ENCODE measurements around the gene LDAH.

Gene LDAH

DNA sequence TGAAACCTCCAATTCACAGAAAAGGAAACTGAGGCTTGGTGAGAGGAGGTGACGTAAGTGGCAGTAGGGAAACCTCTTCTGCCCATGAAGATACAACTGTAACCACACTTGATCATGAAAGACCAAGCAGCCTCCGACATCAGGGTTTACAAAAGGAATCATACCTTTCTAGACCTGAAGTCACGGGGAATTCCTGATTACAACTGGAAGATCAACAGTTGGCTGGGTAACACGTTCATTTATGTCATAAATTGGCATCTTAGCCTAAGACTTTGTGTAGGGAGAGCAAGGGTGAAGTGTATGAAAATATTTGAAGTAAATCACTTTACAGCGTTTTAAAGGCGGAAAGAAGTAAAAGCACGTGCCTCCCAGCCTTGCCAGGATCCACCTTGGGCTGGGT is 172.9 kb downstream of the LDAH start:
- no peak for DNase-seq

- no peak for DNase-seq
These were observed 173.3 kb downstream of the LDAH start for GRCh38 chr2:20649576-20649975.

- DNase-seq: no peak
These were observed 174.1 kb downstream of the LDAH start for GRCh38 chr2:20648831-20649230.

GRCh38 chr2:20648206-20648605 is 174.7 kb downstream of the LDAH start:
- DNase-seq: no peak

GRCh38 chr2:20647738-20648137 is 175.2 kb downstream of the LDAH start:
- DNase-seq: no peak

GRCh38 chr2:20647211-20647610 is 175.7 kb downstream of the LDAH start:
- no peak for DNase-seq

DNA sequence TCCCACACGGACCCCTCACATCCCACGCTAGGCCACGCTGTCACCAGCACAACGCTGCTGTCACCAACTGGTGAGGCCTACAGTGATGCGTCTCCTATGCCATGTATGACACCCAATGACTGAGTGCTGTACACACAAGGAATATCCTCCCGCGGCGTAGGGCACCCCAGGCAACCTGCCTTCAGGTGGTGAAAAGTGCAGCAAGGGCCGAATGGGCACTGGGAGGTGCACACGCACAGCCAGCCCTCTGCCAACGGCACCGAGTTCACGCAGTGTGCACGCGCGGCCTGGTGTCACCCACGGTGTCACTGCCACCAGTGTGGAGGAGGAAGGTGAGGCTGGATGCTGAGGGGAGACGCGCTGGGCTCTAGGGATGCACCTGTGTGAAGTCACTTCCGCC is 176.5 kb downstream of the LDAH start:
- DNase-seq: no peak

- no peak for DNase-seq
These were observed 177.1 kb downstream of the LDAH start for GRCh38 chr2:20645761-20646160.

- no peak for DNase-seq
These were observed 177.6 kb downstream of the LDAH start for GRCh38 chr2:20645301-20645701.

DNA sequence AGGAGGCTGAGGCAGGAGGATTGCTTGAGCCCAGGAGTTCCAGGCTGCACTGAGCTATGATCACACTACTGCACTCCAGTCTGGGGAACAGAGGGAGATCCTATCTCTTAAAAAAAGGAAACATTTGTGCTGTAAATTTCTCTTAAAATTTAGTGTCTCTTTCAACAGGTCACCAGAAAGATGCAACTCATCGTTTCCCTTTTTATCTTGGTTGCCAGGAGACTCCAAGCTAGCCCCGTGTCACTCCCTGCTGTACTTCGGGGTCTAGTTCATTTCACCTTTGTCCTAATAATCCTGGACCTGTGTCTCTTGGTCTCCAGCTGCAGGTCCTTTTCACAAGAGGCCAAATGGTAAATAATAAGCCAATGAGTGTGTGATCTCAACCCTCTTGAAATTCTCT is 179.1 kb downstream of the LDAH start:
- no peak for DNase-seq

GRCh38 chr2:20643060-20643459 is 179.8 kb downstream of the LDAH start:
- no peak for DNase-seq

GRCh38 chr2:20642055-20642971 is 180.6 kb downstream of the LDAH start:
- DNase-seq: peak; percentile 85

DNA sequence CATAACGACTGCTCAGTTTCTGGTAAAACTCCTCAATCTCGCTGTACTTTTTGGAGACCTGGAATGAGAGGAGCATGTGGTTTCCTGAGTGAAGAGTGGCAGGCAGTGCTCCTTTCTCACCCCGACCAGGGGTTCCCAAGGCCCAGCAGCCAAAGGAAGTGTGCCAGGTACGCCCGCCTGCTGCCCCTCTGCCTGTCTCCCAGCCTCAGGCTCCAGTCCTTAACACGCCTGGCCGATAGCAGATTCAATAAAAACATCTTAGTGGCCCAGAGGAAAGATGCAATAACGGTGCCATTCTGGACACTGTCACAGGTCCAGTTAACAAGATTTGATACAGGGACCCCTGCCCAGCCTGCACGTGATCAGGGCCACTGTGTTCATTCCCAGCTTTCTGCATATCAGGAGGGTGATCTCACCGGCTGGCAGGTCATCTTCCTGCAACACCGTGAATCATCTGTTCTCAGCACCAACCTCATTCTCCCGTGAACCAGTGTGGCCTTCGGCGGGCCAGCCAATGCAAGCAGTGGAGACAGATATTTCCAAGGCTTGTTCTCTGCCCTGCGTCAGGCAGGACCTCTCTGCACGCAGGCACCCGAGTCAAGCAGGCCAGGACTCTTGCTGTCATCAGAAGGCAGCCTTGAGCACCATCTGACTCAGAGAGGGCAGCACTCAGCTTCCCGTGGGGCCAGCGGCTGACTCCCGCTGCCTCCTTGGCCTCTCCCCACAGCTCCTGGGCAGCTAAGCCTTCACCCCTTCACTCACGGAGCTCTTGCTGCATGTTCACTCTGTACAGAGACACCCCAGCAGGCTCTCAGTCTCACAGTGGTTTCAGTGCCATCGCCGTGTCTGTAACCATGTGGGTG is 181.5 kb downstream of the LDAH start:
- no peak for DNase-seq

DNA sequence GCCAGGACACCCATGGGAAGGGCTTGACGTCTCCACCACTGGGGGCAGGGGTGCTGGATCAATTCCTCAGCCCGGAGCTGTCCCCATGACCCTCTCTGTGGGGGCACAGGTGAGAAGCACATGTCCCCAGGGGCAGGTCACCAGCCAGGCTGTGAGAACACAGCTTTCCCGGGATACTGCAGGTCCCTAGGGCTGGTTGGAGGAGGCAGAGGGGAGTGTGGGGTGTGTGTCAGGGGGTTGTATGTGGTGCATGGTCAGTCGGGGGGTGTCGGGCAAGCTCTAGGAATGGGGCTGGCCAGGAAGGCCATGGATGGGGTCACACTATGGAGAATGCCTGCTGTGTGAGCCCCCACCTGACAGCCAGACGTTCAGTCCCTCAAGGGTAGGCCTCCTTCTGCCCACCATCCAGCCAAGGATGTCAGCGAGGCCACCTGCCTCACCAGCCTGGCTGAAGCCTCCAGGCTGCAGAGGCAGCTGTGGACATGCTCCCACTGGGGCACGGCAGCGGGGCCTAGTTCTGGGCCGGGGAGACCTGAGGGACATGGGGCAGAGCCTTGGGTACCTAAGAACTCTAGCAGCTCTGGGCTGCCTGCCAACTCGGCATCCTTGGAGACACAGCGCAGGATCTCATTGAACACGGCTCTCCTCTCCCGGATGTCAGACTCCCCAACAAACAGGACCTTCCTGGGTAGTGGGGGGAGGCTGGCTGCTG is 182.3 kb downstream of the LDAH start:
- DNase-seq: no peak

DNA sequence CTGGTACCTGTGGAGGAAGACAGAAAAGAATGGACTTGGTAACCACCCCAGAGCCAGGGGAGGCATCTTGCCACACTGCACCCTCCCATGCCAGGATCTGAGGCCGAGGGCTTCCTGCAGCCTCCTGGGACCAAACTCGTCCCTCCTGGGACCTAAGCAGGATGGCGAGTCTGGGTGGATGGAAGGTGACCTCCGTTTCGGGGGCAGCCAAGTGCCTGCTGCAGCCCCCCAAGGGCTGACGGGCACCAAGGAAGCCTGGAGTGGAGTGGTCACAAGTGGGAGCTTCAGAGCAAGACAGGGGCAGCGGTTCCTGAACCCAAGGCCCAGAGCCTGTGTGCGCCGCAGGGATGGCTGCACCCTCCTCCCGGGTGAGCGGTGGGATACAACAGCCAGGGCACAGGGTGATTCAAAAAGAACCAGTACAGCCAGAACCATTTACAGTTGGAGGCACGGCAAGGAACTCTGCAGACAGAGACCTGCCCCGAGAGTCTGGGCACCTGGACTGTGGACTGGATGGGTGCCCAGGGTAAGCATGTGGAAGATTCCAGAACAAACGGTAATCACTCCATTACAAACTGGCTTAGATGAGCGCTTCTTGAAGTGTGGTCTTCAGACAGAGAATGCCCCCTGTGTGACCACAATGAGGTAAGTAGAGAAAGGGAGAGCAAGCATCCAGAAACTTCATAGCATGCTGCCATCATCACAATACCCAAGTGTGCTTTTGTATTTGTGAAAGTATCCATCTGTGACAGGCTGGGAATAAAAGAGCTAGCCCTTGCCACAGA is 184.1 kb downstream of the LDAH start:
- DNase-seq: no peak

- DNase-seq: no peak
These were observed 184.9 kb downstream of the LDAH start for GRCh38 chr2:20638014-20638413.

DNA sequence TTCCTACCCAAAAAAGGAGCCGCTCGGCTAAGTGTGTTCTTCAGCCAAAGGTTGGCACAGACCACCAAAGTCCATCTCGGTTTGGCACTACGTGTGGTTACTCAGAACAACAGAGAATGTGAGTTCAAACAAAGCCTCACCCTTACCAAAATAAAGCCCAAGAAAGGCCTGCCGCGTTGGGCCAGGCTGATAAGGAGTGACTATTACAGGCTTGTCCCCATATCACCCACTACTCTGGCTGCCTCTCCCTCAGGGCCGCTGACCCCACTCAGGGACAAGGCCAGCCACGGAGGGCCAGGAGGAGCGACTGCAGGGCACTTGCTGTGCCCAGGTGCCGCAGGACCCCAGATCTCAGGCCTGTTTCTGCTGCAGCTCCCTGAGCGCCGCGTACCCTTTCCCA is 185.8 kb downstream of the LDAH start:
- no peak for DNase-seq

DNA sequence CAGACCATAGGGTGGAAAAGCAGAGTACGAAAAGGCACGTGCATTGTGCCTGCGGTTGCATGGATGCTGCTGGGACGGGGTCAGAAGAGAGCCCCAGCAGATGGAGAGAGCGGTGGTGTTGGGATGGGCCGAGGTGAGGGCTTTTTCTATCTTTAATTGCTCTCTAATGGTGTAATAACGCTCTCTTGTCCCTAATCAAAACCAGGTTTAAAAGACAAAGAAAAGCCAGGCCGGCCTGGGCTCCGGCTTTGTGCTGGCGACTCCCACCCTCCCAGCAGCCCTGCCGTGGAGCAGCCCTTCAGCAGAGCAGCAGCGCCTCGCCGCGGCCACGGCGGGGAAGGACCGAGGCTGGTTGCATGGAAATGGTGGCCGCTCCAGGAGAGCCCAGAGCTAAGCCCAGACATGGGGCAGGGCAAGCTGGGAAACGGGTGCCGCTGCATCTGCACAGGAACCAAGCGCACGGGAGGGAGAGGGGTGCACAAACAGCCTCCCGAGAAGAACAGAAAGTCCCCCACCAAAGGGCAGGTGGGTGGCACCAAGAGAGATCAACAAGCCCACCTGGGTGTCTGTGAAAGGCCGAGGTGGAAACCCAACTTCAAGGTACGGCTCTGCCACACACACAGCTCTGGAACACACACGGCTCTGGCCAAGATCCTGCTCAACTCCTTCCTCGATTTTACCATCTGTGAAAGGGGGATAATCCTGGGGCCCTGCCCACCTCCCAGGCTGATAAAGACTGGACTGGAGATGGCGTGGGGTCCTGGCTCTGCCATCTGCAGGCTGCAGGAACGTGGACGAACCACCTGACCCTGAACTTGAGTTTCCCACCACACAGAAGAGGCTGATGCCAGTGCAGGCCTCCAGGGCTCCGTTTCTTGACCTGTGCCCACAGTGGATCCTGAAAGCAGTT is 187.0 kb downstream of the LDAH start:
- DNase-seq: peak; percentile 94

DNA sequence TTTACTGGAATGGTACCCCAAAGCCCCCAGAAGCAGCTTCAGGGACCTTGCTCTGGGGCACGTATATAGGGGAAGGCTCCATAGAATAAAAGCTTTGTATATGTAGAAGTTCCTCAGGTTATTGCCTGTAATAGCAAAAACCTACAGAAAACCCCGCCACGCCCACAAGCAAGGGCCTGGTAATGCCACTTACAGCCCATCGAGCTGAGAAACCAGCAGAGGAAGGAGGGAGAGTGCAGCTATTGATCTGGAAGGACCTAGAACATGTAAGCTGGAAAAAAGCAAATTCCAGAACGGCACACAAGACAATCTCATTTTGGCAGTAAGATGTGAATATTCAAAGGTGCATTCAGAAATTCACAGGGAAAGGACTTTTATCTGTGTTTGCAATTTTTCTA is 187.8 kb downstream of the LDAH start:
- DNase-seq: no peak

- DNase-seq: peak; percentile 40
These were observed 188.3 kb downstream of the LDAH start for GRCh38 chr2:20634507-20635112.
